HepG2 (cell line): Measurements from ENCODE around the gene C19orf47. TPM values are rescaled to one million over a fixed set of nuclear protein-coding genes. Genes with fewer than 3 reads are reported as not detected.

ENCODE experiments used
- ARID3A ChIP-seq: IDR thresholded peaks from 2 replicates; pipeline ENCODE4 v1.6.1; 2012; ENCODE audit warnings: low read depth, low read length, improper control_type of control experiment
- ATM ChIP-seq: fragments of 450-650 bp; IDR thresholded peaks from 2 replicates; pipeline ENCODE4 v1.7.1; 2017; ENCODE audit warnings: mild to moderate bottlenecking, borderline replicate concordance
- BRF2 ChIP-seq: sonication (generic); formaldehyde crosslinking; IDR thresholded peaks from 2 replicates; pipeline ENCODE4 v1.8.1; 2022; ENCODE audit warnings: mild to moderate bottlenecking, missing genetic modification reagents
- ISL2 ChIP-seq: sonication (generic); formaldehyde crosslinking; IDR thresholded peaks from 2 replicates; pipeline ENCODE4 v1.5.0; 2020; ENCODE audit warnings: missing genetic modification reagents
- KDM3A ChIP-seq: IDR thresholded peaks from 2 replicates; pipeline ENCODE4 v1.6.1; 2018; ENCODE audit warnings: low read depth, missing compliant biosample characterization
- KDM5B ChIP-seq: sonication (generic); formaldehyde crosslinking; IDR thresholded peaks from 2 replicates; pipeline ENCODE4 v1.4.0; 2020; ENCODE audit warnings: missing genetic modification reagents, mild to moderate bottlenecking, borderline replicate concordance
- KLF15 ChIP-seq: sonication (generic); formaldehyde crosslinking; IDR thresholded peaks from 2 replicates; pipeline ENCODE4 v1.8.1; 2023; ENCODE audit warnings: borderline replicate concordance, mild to moderate bottlenecking, inconsistent platforms, missing genetic modification reagents, mixed read lengths
- PHF8 ChIP-seq: sonication (generic); formaldehyde crosslinking; IDR thresholded peaks from 2 replicates; pipeline ENCODE4 v1.5.0; 2020; ENCODE audit warnings: missing genetic modification reagents
- SMC3 ChIP-seq: IDR thresholded peaks from 2 replicates; pipeline ENCODE4 v1.6.1; 2011; ENCODE audit warnings: low read length, improper control_type of control experiment
- SP1 ChIP-seq, 2 experiments: fragments of 450-650 bp in 1 of 2; sonication (generic) in 1 of 2; formaldehyde crosslinking in 1 of 2; IDR thresholded peaks; 2 replicates each; pipeline versions ENCODE4 v1.4.0 to v1.6.1; 2016 to 2020; ENCODE audit warnings: missing genetic modification reagents in 1 of 2
- ZFY ChIP-seq: sonication (generic); formaldehyde crosslinking; IDR thresholded peaks from 2 replicates; pipeline ENCODE4 v1.4.0; 2020; ENCODE audit warnings: missing genetic modification reagents
- ZNF10 ChIP-seq: sonication (generic); formaldehyde crosslinking; IDR thresholded peaks from 2 replicates; pipeline ENCODE4 v1.4.0; 2020; ENCODE audit warnings: mild to moderate bottlenecking, low read depth, missing genetic modification reagents, borderline replicate concordance
- ZNF225 ChIP-seq: sonication (generic); formaldehyde crosslinking; IDR thresholded peaks from 2 replicates; pipeline ENCODE4 v1.4.0; 2020; ENCODE audit warnings: mild to moderate bottlenecking, missing genetic modification reagents
- ZNF382 ChIP-seq: sonication (generic); formaldehyde crosslinking; IDR thresholded peaks from 2 replicates; pipeline ENCODE4 v1.5.0; 2020; ENCODE audit warnings: missing genetic modification reagents, mild to moderate bottlenecking, borderline replicate concordance
- ZNF430 ChIP-seq: sonication (generic); formaldehyde crosslinking; IDR thresholded peaks from 2 replicates; pipeline ENCODE4 v1.9.0; 2021; ENCODE audit warnings: mild to moderate bottlenecking, missing genetic modification reagents
- ZNF660 ChIP-seq: sonication (generic); formaldehyde crosslinking; IDR thresholded peaks from 2 replicates; pipeline ENCODE4 v1.5.1; 2020; ENCODE audit warnings: mild to moderate bottlenecking, low read depth, missing genetic modification reagents, borderline replicate concordance
- ZNF780A ChIP-seq: sonication (generic); formaldehyde crosslinking; IDR thresholded peaks from 2 replicates; pipeline ENCODE4 v1.8.0; 2022; ENCODE audit warnings: mild to moderate bottlenecking, missing genetic modification reagents, moderate library complexity
- ZNF782 ChIP-seq: sonication (generic); formaldehyde crosslinking; IDR thresholded peaks from 2 replicates; pipeline ENCODE4 v1.4.0; 2020; ENCODE audit warnings: missing genetic modification reagents, mild to moderate bottlenecking, borderline replicate concordance
- ZNF792 ChIP-seq: IDR thresholded peaks from 2 replicates; pipeline ENCODE4 v1.6.1; 2016
- polyA plus RNA-seq, 8 experiments: library from polyadenylated mRNA; depleted of rRNA in 3 of 8; stranded (reverse) in 7 of 8; unstranded in 1 of 8; fragments of >200 nt; fragmentation: Illumina TruSeq in 4 of 8; extraction: Trizol in 4 of 8; gene quantifications; 2 replicates each; pipeline versions ENCODE4 v1.2.1 to v1.2.3, GENCODE V29; 2011 to 2016; ENCODE audit warnings: low read depth in 4 of 8, missing spikeins in 1 of 8, mixed read lengths in 1 of 8; ENCODE audit not compliant: insufficient read depth in 1 of 8
- total RNA-seq, 5 experiments: library from RNA; depleted of rRNA; stranded (reverse); fragments of >200 nt; fragmentation: Illumina TruSeq; extraction: Trizol; gene quantifications; 2 replicates each; pipeline ENCODE4 v1.2.3, GENCODE V29; 2016; ENCODE audit warnings: low read depth in 1 of 5
- TF ChIP-seq, protein P1 (sequence below): IDR thresholded peaks from 2 replicates; pipeline ENCODE4 v1.6.1; 2016; ENCODE audit warnings: low read depth
- TF ChIP-seq, protein P2 (sequence below): sonication (generic); formaldehyde crosslinking; IDR thresholded peaks from 2 replicates; pipeline ENCODE4 v1.8.0; 2022; ENCODE audit warnings: mild to moderate bottlenecking, missing genetic modification reagents, moderate library complexity
- TF ChIP-seq, protein P3 (sequence below): sonication (generic); IDR thresholded peaks from 2 replicates; pipeline ENCODE4 v1.6.1; 2016; ENCODE audit warnings: low read depth, borderline replicate concordance
- TF ChIP-seq, protein P4 (sequence below): sonication (generic); formaldehyde crosslinking; IDR thresholded peaks from 2 replicates; pipeline ENCODE4 v1.8.1; 2023; ENCODE audit warnings: missing genetic modification reagents, mild to moderate bottlenecking, borderline replicate concordance

The C19orf47 gene
- total and polyA plus RNA-seq, 2 of the 13 experiments (the other 11 are each of a cell fraction or from before 2014, with no cell fraction given), result 8.1 to 10.6 TPM

DNA sequence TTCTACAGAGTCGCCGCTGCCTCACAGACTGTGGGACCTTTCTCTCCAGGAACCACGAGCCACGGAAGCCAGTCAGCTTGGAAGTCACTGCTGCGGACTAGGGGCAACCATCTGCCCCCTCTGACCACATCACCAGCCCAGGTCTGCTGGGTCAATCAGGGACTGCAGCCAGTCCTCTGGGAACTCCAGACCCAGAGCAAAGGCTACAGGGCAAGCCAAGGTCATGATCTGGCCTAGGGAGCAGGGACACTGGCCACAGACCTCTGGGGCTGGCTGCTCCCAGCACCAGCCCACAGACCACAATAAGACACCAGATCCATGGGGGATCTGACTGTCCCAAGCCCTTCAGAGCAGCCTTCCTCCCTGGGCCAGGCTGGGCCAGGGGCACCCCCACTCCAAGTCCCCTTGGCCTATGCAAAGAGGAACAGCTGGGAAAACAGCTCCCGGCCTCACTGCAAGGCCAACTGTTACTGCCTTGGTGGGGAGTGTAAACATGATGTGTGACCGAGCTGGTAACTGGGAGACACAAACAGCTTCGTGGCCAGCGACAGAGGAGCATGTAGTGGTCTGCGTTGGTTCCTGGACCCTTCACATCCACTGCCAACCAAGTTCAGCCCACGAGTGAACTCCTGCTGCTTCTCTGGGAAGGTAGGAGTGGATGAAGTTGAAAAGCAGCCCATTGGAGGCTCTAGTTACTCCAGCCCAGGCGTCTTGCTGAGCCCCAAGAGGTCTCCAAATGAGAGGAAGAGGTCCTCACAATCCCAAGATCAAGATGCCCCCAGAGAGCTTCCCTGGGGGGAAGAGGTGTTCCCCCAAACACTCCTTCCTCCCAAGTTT is 64.6 kb downstream of the C19orf47 start (continued):
- 0 out of 2 replicates have a peak, but pooled peaks have one; percentile 54 for TF ChIP-seq ZNF430 (CRISPR knock-in tag)
- no peak for TF ChIP-seq ZNF10 (CRISPR knock-in tag)
- no peak for TF ChIP-seq BRF2 (CRISPR knock-in tag)
- no peak; the same call in 1 of the 2 replicates for TF ChIP-seq ZNF782 (CRISPR knock-in tag)
- TF ChIP-seq, protein P1, sequence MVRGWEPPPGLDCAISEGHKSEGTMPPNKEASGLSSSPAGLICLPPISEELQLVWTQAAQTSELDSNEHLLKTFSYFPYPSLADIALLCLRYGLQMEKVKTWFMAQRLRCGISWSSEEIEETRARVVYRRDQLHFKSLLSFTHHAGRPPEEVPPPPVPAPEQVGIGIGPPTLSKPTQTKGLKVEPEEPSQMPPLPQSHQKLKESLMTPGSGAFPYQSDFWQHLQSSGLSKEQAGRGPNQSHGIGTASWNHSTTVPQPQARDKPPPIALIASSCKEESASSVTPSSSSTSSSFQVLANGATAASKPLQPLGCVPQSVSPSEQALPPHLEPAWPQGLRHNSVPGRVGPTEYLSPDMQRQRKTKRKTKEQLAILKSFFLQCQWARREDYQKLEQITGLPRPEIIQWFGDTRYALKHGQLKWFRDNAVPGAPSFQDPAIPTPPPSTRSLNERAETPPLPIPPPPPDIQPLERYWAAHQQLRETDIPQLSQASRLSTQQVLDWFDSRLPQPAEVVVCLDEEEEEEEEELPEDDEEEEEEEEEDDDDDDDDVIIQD (CRISPR knock-in tag), result peak; percentile 48; the same call in 1 of the 2 replicates
- no peak for TF ChIP-seq SMC3
- TF ChIP-seq ZNF780A (CRISPR knock-in tag), result no peak
- TF ChIP-seq ZNF792 (CRISPR knock-in tag), result no peak
- TF ChIP-seq ISL2 (CRISPR knock-in tag), result no peak
- TF ChIP-seq ZNF382 (CRISPR knock-in tag), result no peak
- TF ChIP-seq, protein P2, sequence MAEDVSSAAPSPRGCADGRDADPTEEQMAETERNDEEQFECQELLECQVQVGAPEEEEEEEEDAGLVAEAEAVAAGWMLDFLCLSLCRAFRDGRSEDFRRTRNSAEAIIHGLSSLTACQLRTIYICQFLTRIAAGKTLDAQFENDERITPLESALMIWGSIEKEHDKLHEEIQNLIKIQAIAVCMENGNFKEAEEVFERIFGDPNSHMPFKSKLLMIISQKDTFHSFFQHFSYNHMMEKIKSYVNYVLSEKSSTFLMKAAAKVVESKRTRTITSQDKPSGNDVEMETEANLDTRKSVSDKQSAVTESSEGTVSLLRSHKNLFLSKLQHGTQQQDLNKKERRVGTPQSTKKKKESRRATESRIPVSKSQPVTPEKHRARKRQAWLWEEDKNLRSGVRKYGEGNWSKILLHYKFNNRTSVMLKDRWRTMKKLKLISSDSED (CRISPR knock-in tag), result no peak
- TF ChIP-seq KDM5B, result no peak; the same call in 1 of the 2 replicates
- TF ChIP-seq ZFY (CRISPR knock-in tag), result peak; percentile 82
- TF ChIP-seq PHF8 (CRISPR knock-in tag), result 0 out of 2 replicates have a peak, but pooled peaks have one; percentile 58
- TF ChIP-seq, protein P3, sequence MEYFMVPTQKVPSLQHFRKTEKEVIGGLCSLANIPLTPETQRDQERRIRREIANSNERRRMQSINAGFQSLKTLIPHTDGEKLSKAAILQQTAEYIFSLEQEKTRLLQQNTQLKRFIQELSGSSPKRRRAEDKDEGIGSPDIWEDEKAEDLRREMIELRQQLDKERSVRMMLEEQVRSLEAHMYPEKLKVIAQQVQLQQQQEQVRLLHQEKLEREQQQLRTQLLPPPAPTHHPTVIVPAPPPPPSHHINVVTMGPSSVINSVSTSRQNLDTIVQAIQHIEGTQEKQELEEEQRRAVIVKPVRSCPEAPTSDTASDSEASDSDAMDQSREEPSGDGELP, result peak; percentile 94
- TF ChIP-seq ZNF225 (CRISPR knock-in tag), result no peak
- no peak for TF ChIP-seq KDM3A (CRISPR knock-in tag)
- no peak for TF ChIP-seq SP1 (IDR thresholded peaks at IDR 0.05)
- no peak for TF ChIP-seq SP1 (CRISPR knock-in tag; IDR thresholded peaks at IDR 0.05)
- TF ChIP-seq ZNF660, result no peak
- TF ChIP-seq, protein P4, sequence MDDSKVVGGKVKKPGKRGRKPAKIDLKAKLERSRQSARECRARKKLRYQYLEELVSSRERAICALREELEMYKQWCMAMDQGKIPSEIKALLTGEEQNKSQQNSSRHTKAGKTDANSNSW (CRISPR knock-in tag), result 0 out of 2 replicates have a peak, but pooled peaks have one; percentile 28
- TF ChIP-seq KLF15 (CRISPR knock-in tag), result no peak
- TF ChIP-seq ARID3A, result no peak
- TF ChIP-seq ATM, result no peak
